NCI-H69 (cell line): ENCODE results near the gene CFAP43.

ENCODE experiments used
- DNase-seq: peaks from one replicate; lab custom pipeline; 2025; lab: John Stamatoyannopoulos, UW

Gene CFAP43, protein sequence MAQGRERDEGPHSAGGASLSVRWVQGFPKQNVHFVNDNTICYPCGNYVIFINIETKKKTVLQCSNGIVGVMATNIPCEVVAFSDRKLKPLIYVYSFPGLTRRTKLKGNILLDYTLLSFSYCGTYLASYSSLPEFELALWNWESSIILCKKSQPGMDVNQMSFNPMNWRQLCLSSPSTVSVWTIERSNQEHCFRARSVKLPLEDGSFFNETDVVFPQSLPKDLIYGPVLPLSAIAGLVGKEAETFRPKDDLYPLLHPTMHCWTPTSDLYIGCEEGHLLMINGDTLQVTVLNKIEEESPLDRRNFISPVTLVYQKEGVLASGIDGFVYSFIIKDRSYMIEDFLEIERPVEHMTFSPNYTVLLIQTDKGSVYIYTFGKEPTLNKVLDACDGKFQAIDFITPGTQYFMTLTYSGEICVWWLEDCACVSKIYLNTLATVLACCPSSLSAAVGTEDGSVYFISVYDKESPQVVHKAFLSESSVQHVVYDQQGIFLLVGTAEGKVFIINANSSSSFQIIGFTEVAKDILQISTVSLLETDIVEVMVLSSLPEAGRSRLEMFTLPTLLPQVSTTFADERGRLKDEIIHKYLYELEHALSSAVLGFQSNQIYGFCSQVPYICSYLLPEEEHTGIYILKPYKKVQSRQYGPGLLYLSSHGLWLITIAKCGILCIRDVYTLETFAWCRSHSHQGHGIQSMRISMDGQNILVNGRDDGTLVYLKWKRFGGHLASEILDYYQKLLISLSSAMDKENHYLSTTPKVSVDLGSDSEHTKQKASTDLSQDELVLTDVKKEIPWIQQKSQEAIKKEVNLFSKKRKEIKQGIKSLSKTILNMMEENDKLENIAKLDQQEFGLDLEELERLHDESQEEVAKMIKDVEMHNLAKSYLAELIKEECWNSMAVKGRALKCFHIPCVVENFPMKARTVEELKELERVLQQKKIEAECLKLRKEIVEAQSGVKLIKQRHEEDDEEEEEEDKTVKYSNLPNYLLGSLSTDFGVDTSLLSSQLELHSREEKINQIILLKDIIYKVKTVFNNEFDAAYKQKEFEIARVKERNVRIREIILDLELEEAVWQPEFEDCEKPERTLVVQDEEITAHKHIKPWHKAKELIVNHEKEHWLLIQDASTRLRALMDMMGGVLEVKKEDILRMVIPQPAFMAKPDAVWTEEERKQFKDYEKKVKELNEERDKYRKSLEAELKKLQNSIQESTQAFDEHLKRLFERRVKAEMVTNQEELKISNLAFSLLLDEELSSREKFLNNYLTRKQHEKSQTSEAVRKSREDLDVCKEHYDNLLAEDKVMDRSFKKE (N-terminal part only)

DNA sequence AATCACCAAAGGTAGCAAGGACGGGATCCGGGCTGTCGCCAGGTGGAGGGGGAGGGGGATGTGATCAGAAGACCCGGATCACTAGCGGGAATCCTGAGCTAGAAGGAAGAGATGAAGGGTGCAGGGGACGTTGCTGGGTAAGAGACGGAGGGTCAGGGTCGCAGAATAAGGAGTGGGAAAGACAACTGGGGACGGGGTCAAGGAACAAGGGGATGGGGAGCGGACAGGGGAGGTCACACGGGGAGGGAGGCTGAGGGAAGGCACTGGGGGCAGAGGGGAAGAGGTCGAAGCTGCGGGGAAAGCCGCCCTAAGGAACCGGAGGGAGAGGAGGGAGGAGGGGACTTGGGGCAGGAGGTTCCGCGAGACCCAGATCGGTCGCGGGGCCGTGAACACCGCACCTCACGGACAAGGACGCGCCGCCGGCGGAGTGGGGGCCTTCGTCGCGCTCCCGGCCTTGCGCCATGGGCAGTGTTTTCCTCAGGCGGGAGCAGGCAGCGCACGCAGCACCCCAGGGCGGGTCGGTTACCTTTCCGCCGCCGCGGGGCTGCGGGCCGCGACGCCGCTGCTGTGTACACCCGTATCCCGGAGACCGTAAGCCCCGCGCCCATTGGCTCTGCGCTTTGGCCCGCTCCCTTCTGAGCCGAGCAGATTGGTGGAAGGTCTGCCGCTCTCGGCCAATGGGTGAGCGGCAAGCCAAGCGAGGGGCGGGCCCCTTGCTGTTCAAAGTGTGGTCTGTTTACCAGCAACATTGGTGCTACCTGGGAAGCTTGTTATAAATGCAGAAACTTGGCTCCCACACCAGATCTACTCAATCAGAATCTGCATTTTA lies at the start of gene CFAP43:
Gene CFAP43, minus strand, starts transcription at position 581 of the 829 bp plus-strand sequence. Its CDS starts 118 bp downstream, at position 463.
- DNase-seq, result peak; percentile 95

DNA sequence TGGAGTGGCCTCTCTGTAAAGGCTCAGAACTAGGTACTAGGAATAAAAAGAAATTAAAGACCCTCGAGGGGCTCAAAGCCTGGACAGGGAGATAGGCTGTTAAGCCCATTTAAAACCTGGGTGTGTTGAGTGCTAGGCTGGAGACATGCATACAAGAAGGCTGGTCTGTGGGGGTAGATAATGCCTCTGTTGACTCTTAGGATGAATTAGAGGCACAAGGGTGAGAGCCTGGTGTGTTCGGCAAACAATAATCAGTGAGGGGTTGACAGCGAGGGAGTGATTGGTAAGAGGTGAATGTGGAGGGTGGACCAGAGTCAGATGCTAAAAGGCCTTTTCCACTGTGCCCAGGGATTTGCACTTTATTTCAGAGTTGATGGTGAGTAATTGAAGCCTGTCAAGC lies 49.5 kb upstream of the CFAP43 start:
- DNase-seq, result peak; percentile 92

DNA sequence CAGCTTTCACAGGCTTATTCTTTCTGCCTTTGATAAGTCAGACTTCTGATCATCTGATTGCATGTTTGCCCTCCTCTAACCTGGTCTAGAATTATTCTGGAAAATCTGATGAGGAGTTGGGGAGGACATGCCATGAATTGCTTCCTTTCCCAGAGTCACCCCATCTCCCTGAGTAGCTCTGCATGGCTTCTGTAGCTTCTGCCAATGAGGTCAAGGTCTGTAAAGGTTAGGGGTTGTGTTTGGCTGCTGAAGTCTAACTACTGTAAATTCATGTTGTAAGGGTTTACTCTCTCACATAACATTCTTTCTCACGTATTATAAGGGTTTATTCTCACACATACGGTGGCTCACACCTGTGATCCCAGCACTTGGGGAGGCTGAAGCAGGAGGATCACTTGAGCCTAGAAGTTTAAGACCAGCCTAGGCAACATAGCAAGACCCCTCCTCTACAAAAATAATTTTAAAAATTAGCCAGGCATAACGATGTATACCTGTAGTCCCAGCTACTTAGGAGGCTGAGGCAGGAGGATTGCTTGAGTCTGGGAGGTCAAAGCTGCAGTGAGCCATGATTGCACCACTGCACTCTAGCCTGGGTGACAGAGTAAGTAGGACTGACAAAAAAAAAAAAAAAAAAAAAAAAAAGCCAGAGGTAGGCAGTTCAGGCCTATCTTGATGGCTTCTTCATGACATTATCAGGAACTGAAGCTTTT lies 47.5 kb upstream of the CFAP43 start:
- DNase-seq, result no peak

DNA sequence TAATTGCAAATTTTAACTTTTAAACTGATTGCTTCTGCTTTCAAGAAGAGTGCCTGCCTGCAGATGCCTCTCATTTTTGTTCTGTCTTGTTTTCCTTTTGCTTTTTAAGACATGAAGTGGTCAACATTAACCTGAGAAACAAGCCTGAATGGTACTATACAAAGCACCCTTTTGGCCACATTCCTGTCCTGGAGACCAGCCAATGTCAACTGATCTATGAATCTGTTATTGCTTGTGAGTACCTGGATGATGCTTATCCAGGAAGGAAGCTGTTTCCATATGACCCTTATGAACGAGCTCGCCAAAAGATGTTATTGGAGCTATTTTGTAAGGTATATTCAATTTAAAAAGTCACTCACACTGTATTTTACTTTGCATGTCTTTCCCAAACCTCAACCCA lies 45.6 kb upstream of the CFAP43 start:
- DNase-seq, result peak; percentile 69

DNA sequence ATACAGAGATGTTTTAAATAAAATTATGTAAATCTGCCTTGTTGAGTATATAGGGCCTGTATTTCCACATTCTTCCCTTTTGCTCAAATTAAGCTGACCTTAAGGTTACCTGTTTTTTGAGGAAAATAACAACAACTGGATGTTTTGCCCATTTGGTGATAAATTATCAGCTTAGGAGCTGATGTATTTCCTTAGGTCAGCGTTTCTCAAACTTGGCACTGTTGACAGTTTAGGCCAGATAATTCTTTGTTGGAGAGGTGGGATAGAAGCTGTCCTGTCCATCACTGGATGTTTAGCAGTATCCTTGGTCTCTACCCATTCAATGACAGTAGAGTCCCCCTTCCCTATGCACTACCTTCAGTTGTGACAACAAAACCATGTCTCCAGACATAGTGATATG lies 44.0 kb upstream of the CFAP43 start:
- no peak for DNase-seq

DNA sequence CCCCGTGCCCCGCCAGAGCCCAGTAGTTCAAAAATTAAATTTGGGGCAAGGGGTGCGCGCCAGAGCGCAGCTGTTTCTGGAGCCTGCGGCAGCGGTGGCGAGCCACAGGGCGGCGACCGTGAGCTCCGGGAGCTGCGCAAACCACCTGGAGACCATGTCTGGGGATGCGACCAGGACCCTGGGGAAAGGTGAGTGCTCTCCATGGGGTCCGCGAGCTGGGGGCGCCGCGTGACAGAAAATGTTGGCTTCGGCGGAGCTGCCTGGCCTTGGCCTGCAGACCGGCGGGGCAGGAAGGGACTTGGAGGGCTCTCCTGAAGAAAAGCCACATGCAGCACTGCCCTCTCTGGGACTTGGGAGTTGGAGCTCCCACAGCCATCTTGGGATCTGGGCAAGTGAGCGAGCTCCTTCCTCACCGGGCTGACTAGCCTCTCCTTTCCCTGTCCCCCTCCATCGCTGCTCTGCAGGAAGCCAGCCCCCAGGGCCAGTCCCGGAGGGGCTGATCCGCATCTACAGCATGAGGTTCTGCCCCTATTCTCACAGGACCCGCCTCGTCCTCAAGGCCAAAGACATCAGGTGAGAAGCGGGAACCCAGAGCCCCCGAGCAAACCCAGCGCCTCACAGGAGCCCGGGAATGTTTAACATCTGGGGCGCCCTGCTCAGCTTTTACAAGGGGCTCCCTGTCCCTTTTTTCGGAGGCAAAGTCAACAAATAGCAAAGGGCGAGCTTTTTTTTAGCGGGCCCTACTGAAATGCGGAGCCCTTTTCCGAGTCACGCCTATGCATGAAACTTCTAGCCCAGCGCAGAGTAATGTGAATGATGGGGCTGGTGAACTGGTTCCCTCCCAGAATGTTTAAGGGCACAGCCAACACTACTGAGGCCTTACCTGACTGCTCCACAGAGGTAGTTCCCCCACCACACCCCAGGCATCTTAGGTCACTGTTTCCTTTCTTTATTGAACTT lies 42.9 kb upstream of the CFAP43 start:
- peak; percentile 71 for DNase-seq

DNA sequence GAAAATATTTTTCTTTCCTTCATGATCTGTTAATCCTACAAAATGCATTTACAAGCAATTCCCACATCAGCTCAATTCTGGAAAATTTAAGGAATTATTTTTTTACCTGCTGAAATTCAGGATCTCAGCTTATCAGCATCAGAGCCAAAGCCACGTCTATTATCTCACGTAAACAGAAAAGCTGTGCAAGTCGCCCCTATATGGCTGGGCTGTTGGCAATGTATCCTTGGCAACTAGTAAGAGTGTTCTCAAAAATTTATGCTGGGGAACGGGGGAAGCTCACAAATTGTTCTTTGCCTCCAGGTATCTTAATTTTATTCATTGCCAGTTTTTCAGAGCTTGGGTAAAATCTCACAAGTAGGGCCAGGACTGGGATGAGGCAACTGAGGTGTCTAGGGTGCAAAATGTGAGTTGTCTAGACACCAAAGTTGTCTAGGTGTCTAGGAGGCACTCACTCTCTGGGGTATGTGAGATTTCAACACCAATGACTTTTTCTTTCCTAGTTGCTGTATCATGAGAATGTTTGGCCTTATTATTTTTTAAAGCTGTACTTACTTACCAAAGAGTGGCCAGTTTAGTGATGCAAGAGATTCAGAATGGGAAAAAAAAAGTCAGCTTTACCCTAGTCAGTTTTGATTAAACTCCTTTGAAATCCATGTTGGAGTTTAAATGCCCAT lies 41.9 kb upstream of the CFAP43 start:
- DNase-seq, result no peak

DNA sequence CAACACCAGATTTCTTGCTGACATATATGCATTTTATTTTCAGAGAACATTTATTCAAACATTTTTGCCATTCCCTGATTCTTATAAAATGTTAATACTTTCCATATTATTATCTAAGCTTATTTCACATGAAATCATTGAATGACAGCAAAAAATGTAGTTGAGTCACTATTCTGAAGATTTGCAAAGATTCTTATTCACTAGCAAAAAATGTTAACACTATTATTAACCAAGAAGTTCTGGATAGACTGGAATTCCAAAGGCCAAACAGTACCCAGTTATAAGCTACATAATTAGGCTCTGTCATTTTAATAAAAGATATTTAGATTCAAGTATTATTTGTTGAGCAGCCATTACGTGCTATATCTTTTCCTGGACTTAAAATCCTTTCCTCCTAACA lies 41.1 kb upstream of the CFAP43 start:
- DNase-seq, result no peak

DNA sequence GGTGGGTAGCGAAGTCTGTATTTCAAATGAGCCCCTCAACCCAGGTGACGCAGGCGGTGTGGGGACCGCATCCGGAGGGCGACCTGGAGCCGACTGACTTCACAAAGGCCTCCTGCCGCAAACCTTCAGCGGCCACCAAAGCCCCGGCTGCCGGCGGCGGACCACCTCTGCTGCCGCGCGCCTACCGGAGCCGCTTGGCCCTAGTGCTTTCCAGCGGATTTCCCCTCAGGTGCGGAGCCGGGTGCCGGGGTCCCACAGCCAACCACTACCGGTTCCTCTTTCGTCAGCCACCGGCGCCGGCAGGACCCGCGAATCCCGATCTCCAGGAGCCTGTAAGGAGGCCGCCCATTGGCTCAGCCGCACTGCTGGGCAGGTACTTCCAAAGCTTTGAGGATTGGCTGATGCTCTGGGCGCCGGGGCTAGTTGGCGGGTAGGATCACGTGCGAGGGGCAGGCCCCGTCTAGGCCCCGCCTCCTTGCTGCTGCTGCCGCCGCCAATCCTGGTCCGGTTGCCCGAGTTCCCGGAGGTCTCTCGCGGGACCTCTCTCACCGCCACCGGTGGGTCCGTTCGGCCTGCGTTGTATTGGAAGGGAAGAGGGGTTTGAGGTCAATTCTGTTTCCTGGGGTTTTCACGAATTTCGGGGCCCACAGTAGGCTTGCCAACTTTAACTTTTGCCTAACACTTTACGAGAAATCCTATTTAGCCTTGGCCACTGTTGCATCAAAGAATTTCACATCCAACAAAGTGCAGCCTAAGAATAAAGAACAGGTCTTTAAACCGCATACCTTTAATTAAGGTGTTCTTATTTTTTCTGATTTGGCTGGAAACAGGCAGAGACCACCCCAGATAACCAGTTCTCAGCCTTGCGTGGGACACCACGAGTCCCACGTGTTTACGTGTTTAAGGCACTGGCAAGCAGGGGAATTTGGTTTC lies 36.8 kb upstream of the CFAP43 start, which contains the start of gene GSTO2:
Gene GSTO2, plus strand, starts transcription at position 472 of the 933 bp plus-strand sequence. CDS start 5,732 bp downstream, outside the sequence.
- peak; percentile 97 for DNase-seq

DNA sequence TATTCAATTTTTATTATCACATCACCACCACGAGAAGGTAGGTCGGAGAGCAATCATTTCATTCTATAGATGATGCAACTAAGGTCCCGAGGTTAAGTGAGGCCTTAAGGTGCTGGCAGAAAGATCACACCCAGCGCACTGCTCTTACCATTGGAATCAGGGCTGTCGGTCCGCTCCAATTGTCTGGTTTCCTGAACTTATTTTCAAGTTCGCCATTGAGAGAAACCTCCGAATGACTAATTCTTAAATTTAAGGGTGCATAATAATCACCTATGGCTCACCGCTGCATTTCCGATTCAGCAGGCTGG lies 36.2 kb upstream of the CFAP43 start:
- no peak for DNase-seq

DNA sequence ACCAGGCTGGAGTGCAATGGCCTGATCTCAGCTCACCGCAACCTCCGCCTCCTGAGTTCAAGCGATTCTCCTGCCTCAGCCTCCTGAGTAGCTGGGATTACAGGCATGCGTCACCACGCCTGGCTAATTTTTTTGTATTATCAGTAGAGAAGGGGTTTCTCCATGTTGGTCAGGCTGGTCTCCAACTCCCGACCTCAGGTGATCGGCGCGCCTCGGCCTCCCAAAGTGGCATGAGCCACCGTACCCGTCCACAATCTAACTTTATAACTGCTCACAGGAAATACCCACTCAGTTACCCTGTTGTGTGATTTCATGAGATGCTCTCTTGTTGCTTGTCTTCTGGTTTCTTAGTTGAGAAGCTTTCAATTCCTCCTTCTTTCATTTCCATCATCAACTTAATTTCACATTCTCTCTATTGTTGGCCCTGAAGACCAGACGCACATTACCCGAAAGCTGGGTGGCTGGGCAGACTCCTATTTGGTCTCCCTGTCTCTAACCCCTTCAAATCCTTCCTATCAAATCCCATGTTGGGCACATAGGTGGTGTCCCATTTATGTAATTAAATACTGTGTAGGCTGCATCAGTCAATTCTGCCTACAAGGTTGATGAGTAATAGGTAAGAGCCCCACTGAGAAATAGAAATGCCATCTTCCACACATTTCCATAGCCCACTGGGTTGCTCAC lies 35.7 kb upstream of the CFAP43 start:
- no peak for DNase-seq

DNA sequence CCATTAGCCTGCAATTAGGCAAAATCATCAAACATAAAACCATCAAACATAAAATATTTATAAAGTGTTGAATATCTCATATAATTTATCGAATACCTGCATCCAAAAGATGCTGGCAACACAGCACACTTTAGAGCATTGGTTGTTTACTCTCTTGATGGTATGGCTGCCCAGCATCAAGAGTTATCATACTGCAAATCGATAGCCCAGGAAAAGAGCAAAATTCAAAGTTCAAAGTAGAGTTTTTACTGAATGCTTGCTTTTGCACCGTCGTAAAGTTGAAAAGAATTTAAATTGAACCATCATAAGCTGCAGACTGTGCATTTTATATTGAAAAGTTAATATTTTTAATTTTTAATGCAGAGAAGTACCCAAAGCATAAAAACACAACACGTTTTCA lies 32.6 kb upstream of the CFAP43 start:
- no peak for DNase-seq

DNA sequence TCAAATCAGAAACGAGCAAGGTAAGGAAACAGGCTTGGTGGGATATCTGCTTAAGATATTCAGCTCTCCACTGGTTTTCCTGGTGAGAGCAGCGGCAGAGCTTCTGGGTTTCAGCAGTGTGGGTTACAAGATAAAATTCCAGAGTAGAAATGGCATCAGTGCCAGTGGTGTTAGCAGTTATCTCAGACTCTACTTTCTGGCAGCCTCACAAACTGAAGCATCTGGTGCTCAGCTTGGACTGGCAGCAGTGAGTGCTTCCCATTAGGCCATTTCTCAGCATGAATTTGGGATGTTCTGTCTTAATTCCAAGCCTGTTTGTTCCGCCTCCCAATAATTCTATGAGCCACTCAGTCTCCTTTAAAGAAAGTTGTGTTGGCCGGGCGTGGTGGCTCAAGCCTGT lies 29.9 kb upstream of the CFAP43 start:
- DNase-seq, result no peak

DNA sequence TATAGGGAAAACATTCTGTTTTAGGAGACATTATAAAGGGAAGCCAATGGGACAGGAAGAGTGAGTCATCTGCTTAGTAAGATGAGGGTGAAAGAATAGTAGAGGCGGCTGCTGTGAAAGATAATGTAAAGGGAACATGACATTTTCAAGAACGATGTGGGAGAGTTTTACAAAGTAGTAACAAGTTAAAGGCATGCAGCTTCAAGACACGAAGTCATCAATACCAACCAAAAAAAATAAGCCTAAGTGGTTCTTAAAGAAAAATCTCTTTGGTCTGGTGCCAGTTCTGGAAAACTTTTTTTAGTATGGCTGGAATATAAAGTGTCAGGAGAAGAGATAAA lies 28.6 kb upstream of the CFAP43 start:
- DNase-seq, result no peak

DNA sequence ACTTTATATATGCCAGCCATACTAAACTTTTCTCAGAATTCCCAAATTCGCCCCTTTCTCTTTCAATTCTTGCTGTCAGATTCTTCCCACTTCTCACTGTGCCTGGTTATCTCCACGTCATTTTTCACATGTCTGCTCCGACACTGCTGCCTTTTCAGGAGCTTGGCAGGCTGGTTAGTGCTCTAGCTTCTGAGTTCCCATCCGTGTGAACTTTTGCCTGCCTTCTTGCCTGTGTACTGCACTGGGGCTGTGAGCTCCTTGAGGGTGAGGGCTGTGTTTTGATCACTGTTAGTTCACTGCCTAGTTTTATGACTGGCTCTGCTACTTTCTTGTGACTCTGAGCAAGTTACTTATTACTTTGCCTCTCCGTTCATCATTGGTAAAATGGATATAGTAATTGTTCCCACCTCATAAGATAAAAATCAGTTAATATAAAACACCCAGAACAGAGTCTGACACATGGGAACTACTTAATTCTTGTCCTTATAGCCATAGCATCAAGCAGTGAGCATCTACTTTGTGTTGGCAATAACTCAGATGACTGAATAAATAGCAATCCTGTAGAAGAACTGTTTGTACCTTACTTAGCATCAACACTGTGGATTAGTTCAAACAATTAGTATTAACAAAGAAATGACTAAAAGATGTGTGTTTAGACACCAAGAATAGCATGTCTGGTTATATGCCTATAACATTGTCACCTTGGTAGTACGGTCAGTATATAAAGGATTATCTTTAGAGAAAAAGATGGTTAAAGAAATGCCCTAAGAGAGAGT lies 28.0 kb upstream of the CFAP43 start:
- DNase-seq, result no peak

DNA sequence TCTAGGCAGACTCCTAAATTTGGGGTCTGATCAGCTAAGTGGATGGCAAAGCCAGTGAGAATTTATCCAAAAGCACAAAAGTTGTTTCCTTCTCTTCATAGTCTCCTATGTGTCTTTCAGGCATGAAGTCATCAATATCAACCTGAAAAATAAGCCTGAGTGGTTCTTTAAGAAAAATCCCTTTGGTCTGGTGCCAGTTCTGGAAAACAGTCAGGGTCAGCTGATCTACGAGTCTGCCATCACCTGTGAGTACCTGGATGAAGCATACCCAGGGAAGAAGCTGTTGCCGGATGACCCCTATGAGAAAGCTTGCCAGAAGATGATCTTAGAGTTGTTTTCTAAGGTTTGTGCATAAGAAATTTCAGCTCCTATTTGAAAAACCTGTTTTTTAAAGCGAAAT lies 27.3 kb upstream of the CFAP43 start:
- DNase-seq, result no peak

DNA sequence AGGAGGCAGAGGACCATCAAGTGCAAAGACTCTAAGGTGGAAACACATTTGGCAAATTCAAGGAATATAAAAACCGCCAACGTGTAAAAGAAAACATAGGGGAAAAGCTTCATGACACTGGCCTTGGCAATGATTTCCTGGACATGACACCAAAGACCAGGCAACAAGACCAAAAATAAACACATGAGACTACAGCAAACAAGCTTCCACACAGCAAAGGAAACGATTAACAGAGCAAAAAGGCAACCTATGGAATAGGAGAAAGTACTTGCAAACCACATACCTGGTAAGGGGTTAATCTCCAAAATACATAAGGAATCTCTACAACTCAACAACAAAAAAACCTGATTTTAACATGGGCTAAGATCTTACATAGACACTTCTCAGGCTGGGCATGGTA lies 26.0 kb upstream of the CFAP43 start:
- no peak for DNase-seq
